NCI-H524 (cell line): ENCODE measurements around the gene MRM1.
"Not testable (repeated sequence)": the region's sequence is repeated elsewhere in the genome, so short reads cannot be mapped to it uniquely, and the experiment has no call there.

ENCODE experiments used
- DNase-seq, 2 experiments: peaks; one replicate each; lab custom pipeline; 2025; lab: John Stamatoyannopoulos, UW

MRM1 gene

DNA sequence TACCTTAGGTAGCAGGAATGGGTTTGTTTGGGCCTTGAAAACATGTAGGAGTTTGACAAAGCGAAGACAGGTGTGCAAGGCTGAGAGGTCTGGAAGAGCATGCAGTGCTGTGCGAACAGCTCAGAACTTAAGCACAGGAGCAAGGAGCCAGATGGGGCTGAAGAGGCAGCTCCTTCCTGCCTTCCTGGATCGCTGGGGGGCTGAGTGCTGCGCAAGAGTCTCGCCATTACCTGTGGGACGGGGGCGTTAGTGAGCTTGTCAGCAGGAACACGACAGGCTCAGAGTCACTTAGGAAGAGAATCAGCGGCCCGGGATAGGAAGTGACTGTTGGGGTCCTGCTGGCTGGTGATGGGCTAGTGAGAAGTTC lies 464 bp upstream of the MRM1 start:
- peak; percentile 83 to 91 for DNase-seq

DNA sequence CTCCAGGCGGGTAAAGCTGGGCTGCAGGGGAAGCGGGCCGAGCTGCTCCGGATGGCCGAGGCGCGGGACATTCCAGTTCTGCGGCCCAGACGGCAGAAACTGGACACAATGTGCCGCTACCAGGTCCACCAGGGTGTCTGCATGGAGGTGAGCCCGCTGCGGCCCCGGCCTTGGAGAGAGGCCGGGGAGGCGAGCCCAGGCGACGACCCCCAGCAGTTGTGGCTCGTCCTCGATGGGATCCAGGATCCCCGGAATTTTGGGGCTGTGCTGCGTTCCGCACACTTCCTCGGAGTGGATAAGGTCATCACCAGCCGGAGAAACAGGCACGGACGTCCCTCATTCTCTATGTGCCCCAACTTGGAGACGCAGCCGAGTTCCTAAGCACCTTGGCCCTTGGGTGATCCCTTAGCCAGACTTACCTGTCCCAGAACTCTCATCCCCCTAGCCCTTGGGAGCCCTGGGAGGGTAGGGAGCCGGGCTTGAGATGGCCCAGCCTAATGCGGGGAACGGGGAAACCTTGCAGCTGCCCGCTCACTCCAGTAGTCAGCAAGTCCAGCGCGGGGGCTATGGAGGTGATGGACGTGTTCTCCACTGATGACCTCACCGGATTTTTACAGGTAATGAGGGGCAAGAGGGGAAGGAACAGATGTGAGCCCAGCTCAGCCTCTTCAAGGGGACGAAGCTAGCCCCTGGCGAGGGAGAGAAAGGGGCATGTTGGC lies 806 bp downstream of the MRM1 start:
- peak; percentile 34 to 47 for DNase-seq

DNA sequence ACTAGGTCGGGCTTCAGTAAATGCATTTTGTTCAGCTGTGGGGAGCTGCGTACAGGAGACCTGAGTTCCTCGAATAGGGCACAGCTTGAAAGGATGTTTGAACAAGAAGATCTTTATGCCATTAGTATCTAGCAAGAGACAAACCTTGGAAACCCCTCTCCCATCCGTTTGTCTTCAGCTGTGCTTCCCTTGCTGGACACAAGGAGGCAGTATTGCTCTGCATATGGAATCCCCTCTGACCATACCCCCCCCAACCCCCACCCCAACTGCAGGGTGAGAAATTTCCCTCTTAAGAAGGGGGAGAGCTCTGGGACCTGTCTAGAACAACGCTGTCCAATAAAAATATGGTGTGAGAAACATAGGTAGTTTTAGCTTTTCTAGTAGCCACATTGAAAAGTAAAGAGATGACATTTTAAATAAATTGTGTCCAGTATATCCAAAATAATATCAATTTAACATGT lies 1.6 kb downstream of the MRM1 start:
- DNase-seq = peak; percentile 55 to 85

GRCh38 chr17:36605028-36605427 lies 3.6 kb downstream of the MRM1 start:
- DNase-seq = not testable (repeated sequence)

DNA sequence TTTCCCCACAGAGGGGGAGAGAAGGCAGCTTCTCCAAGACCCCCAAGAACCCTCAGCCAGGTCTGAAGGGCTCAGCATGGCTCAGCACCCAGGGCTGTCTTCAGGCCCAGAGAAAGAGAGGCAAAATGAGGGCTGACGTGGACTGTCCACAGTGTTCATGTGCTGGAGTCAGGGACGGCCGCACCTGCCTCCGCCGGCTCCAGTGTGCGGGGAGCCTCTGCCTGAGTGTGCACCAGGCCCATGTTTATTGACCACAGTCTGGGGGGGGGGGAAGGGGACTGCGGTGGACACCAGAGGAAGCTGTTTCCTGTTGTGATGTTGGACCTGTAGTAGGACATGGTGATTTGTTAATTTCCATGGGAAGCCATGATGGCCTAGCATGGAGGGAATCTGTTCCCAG lies 6.9 kb downstream of the MRM1 start:
- no peak for DNase-seq

DNA sequence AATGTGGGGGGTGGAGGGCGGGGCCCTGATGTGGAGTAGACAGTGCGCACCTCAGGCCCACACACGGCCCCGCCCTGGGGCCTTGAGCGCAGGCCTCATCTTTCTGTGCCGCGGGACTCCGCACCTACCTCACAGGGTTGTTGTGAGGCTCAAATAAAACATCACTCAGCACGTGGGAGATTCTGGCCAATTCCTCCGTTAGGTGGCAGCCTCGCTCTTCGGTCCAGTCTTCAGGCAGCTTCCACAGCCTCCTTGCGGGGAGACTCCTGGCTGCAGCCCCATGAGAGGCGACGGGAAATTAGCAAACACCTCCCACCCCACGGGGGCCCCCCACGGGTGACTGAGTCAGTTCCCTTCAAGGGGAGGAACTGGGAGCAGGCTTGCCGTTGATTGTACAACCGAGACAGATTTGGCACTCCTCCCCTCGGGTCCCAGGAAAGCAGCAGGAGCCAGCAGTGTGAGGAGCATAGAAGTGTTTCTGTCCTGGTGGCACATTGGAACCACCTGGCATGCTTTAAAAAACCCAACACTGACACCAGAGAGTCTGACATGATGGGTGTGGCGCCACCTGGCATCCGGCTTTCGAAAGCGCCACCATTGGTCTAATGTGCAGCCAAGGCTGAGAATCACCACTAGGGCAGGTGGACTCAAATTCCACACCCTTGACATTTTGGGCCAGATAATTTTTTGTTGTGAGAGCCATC lies 7.6 kb downstream of the MRM1 start:
- DNase-seq = peak; percentile 84 to 85

- no peak for DNase-seq
These were observed 8.1 kb downstream of the MRM1 start for GRCh38 chr17:36609498-36609862.

DNA sequence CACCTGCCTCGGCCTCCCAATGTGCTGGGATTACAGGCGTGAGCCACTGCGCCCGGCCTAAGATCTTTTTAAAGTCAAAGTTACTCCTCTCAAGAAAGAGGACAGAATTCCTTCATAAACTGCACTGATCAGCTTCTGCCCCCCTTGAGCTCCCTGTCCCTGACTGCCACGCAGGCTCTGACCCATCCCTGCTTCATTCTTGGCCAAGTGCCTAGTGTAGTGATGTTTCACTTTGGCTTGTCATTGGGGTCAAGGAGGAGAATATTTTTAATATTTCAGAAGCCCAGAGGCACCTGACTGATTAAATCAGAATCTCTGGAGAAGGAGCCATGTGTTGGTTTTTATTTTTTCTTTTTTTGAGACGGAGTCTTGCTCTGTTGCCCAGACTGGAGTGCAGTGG lies 9.1 kb downstream of the MRM1 start:
- no peak for DNase-seq

GRCh38 chr17:36611345-36612072 lies 10.1 kb downstream of the MRM1 start:
- no peak for DNase-seq

- no peak for DNase-seq
These were observed 10.9 kb downstream of the MRM1 start for GRCh38 chr17:36612323-36612722.

DNA sequence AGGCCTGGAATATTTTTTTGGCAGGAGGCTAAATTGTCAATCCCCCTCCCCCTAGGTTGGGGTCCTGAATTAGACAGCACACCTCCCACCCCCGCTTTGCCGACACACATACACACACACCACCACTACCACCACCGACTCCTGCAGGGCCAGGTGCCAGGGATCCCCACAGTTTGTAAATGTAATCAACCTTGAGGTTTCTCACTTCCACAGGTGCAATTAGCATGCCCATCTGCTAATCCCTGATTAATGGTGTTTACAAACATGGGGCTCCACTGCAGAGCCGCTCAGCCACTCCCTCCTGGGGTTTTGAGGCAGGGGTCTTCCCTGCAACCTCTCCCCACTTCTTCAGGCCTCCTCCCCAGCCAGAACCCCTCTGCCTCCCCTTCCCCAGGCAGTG lies 11.8 kb downstream of the MRM1 start:
- no peak for DNase-seq

DNA sequence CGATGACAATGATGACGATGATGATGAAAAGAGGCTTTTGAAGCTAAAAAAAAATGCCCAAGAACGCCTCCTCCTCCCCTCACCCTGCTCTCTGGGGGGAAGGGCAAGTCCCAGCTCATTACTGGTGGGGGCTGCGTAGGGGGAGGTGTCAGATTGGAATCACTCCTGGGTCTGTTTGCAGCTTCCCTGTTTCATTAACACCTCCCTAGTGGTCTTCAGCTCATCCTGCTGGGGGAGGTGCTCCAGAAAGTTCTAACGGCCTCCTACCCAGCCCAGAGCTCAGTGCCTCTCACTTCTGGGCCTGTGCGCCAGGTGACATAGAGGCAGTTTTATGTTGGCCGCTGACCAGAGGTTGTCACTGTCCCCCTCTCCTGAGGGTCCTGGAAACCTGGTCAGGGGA lies 12.7 kb downstream of the MRM1 start:
- no peak for DNase-seq

GRCh38 chr17:36614933-36615332 lies 13.6 kb downstream of the MRM1 start:
- peak; percentile 23 to 79 for DNase-seq

DNA sequence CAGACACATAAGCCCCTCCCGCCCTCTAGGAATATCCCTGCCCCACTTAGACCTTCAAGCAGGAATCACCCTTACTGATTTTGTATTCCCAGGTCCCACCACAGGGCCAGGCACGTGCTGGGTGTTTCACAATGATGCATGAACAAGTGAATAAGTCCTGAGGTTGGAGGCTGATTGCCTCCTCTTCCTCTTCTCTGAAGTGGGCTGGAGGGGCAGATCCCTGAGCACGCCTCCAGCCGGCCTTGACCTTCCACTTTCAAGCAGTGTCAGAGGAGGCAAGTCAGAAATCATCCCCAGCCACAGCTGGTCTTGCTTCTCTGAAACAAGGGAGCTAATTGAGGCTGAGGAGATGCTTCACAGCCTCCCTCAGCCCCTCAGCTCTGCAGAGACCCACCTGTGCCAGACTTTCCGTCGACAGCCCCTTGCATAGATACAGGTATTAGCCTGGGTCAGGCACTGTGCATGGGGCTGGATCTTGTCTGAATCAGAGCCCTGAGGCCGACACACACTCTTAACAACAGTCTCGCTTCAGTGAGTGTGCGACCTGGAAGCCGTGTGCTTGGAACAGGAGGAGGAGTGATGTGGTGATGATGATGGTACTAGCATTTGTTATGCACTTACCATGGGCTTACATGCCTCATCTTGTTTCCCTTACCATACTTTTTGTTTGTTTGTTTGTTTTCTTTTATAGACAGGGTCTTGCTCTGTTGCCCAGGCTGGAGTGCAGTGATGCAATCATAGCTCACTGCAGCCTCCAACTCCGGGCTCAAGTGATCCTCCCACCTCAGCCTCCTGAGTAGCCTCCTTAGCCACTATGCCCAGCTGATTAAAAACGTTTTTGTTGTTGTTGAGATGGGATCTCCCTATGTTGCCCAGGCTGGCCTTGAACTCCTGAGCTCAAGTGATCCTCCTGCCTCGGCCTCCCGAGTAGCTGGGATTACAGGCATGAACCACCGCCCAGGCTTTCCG lies 15.0 kb downstream of the MRM1 start:
- no peak for DNase-seq

DNA sequence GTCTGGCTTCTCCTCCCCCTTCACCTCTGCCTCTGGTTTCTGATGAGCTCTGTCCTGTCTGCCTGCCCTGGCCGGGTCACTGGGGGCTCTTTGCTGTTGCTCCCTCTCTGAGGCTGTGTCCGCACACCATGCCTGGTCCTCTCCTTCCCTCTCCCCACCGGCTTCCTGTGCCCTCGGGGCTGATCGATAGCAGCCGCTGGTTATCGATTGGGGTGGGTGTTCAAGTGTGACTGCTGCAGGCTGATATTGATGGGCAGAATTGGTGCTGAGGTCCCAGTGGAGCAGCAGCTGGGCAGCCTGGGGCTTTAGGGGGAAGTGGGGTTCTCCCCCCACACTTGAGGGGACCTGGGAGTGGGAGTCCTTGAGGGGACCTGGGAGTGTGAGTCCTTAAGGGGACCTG lies 16.4 kb downstream of the MRM1 start:
- no peak for DNase-seq

DNA sequence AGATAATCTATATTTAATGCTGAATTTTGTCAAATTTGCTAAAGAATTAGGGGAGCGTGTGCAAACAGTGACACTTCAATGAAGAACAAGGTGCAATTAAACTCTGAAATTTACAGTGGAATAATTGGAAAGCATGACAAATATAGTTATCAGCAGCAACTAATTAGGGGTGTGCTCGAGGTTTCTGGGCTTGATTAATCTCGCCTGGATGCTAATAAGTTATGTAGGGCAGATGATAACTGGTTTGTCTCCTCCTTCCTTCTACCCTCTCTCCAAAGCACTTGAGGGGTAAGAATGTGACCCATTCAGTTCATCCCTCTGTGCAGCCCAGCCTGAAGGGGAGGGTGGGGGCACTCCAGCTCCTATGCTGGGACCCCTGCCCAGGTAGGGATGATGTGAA lies 21.9 kb downstream of the MRM1 start:
- DNase-seq = no peak

- DNase-seq = no peak
These were observed 23.8 kb downstream of the MRM1 start for GRCh38 chr17:36625188-36625587.

GRCh38 chr17:36627101-36627500 lies 25.7 kb downstream of the MRM1 start:
- DNase-seq = peak in 1 of 2 experiments; percentile 15

DNA sequence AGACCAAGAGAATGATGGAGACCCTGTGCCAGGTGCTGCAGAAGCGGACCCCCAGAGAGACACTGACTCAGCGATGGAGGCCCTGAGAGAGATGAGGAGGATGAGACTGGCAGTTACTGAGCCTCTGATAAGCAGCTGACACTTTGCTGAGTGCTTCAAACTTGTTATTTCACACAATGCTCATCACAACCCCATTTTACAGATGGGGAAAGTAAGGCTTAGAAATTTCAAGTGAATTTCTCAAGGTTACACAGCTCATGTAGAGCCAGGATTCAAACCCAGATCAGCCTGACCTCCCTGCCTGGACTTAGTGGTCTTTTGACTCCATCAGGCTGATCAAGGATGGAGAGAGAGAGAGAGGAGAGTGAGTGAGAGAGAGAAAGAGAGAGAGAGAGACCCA lies 27.2 kb downstream of the MRM1 start:
- DNase-seq = no peak

DNA sequence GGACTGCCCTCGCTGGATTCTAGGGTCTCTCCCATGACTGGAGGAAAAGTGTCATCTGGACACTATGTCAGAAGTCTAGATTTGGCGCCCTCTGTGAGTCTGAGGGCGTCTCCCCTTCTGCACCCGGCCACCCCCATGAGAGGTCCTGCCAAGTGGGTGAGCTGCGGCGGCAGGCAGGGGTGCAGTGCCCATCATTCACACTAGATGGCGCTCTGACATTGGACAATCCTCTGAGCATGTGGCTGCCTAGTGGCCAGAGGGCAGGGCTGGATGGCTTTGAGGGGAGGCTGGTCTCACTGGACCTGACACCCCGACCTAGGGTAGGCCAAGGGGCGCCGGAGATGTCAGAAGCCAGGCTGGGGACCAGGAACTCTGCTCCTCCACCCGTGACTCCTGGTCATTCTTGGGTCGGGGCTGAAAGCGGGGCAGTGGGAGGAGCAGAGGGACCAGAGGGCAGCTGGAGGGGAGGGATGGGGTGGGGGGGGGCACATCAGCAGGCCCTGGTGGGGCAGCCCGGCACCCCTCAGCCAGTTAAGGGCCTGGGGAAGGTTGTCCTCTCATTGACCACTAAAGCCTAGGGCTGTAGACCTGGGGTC lies 28.0 kb downstream of the MRM1 start:
- DNase-seq = peak; percentile 60 to 77

DNA sequence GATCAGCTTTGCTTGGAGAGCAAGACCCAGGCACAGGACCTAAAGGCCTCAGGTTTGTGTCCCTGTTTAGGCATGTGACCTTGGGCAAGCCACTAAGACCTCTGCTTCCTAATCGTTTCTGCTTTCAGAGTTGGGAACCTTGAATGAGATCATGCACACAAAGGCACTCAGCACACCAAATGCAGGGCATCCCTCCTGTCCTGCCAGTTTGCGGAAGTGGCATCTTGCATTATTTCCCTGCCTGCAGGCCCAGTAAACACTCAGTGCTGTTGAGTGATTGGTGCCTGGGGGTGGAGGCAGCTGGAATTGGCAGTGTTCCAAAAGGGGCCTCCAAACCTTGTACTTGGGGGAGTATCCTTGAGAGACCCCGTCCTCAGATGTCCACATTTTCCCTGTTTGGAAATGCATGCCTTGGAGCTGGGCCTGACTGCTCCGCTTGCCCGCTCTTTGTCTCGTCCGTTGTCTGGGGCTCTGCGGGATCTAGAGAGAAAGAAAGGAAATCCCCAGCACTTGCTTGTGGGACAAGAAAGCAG lies 28.7 kb downstream of the MRM1 start:
- DNase-seq = no peak
